NCI-H1694 treated with DMSO at 0.1 percent for 48 hours (cell line): ENCODE data around the gene FKTN.

Experiments used
- DNase-seq: peaks from one replicate; lab custom pipeline; 2025; lab: John Stamatoyannopoulos, UW

Gene FKTN

DNA sequence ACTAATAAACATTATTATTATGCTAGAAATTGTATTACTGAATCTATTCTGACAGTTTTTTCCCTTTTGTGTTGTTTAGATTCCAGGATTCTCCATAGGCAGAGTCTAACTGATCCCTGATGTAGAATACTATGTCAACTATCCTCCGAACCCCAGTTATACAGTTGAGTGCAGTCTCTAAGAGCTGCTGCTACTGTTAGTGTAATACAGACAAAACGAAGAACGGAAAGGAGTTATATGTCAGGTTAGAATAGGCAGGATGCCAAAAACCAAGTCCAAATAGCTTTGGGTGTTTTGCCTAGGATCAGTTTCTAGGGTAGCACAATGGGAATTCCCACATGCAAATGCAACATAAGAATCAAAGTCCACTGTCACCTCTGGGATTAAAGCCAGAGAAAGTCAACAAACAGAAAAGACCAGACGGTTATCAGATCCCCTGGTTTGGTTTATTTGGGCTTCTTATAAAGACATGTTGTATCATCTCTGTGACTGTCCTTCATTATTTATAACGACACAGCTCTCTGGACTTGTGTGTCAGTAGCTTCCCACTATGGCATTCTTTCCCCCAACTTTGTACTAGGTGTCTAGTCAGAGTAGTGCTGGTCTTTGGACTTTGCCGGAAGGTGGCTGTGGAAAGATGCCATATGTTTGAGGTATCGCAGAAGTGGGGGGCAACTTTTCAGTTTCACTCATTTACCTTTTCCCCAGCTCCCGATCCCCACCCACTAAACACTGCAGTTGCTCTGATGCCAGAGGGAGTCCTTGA lies 121.5 kb downstream of the FKTN start:
- DNase-seq = no peak

DNA sequence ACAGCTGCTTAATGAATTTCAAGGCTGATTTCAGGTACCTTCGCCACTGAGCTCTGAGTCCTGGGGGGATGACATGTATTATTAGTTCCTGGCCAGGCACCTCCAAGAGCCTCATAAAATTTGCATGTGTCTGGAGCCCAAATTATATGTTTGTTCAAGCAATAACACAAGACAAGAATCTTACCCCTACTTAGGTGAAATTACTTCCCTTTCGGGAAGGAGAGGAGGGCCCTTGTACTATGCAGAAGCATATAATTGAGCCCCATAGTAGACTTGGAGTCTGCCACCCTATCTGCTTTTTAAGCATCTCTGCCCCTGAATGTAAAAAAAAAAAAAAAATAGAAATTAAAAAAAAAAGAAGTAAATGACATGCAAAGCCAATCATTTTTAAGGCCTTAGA lies 123.4 kb downstream of the FKTN start:
- DNase-seq = no peak

DNA sequence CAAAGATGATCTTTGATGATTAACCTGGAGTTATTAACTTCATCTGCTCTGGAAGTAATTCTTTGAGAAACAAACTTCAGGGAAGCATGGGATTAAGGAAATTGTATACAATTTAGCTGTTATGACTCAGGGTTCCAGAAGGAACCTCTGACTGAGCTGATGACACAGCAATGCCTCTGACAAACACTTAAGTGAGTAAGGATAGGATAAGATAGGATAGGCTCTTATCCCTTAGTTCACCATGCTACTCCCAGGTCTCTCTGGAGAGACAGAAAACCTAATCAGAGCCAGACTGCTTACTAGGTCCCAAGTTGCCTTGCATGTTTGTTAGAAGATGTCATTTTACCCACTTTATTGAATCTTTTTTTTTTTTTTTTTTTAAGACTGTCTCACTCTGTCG lies 123.8 kb downstream of the FKTN start:
- DNase-seq = no peak

DNA sequence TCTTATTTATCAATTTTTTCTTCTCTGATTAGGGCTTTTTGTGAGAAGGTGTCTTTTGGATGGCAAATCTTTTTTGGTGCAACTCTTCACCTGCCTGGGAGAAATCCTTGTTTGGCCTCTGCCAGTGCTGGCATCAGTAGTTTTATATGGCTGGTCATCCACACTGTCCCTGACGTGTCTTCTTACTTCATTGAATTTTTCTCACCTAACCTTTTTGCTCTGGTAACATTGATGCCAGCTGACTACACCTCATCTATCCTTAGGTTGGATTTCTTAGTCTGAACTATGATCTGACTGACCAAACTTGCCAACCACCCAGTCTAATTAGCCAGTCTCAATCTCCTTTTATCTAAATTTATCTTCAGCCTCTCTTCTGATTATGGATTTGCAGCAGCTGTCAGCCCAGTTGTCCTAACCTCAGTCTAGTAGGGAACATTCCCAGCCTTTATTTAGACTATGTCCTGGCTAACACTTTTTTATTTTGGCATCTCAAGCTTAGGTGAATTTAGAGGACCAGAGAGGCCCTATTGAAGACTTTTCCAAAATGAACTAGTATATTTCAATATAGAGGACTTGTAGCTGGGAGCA lies 125.9 kb downstream of the FKTN start:
- no peak for DNase-seq

DNA sequence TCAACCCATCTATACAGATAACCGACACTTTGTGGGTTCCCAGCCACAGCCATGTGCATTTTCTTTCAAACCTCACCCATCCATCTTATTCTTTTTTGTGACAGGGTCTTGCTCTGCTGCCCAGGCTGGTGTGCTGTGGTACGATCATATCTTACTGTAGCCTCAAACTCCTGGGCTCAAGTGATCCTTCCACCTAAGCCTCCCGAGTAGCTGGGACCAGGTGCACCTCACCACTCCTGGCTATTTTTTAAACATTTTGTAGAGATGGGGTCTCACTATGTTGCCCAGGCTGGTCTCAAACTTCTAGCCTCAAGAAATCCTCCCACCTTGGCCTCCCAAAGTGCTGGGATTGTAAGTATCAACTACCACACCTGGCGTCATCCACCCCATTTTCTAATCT lies 129.0 kb downstream of the FKTN start:
- no peak for DNase-seq
